HepG2 (cell line): ENCODE results near the gene STX10. TPM values are rescaled to one million over a fixed set of nuclear protein-coding genes. Genes with fewer than 3 reads are reported as not detected.

ENCODE experiments used
- BHLHE40 ChIP-seq: IDR thresholded peaks from 2 replicates; pipeline ENCODE4 v1.6.1; 2011; ENCODE audit warnings: low read length, improper control_type of control experiment
- CENPT ChIP-seq: sonication (generic); formaldehyde crosslinking; IDR thresholded peaks from 2 replicates; pipeline ENCODE4 v1.8.0; 2022; ENCODE audit warnings: low read depth, mild to moderate bottlenecking, moderate library complexity, missing genetic modification reagents
- DNMT3B ChIP-seq: conservative IDR thresholded peaks from 2 replicates; pipeline ENCODE4 v1.6.1; 2016; ENCODE audit warnings: missing biosample characterization, control low read depth
- ESRRA ChIP-seq: sonication (generic); formaldehyde crosslinking; IDR thresholded peaks from 2 replicates; pipeline ENCODE4 v1.5.1; 2020; ENCODE audit warnings: mild to moderate bottlenecking, low read depth, missing genetic modification reagents
- FOXA3 ChIP-seq: IDR thresholded peaks from 2 replicates; pipeline ENCODE4 v1.6.1; 2016; ENCODE audit warnings: missing genetic modification reagents, missing compliant biosample characterization
- HES4 ChIP-seq: sonication (generic); formaldehyde crosslinking; IDR thresholded peaks from 2 replicates; pipeline ENCODE4 v1.9.0; 2021; ENCODE audit warnings: mild to moderate bottlenecking, missing genetic modification reagents, borderline replicate concordance
- KLF12 ChIP-seq: sonication (generic); formaldehyde crosslinking; IDR thresholded peaks from 2 replicates; pipeline ENCODE4 v1.4.0; 2020; ENCODE audit warnings: missing genetic modification reagents, borderline replicate concordance
- MAFF ChIP-seq: IDR thresholded peaks from 2 replicates; pipeline ENCODE4 v1.6.1; 2011; ENCODE audit warnings: low read depth, low read length, improper control_type of control experiment
- MTF1 ChIP-seq: sonication (generic); formaldehyde crosslinking; IDR thresholded peaks from 2 replicates; pipeline ENCODE4 v1.5.0; 2020; ENCODE audit warnings: missing genetic modification reagents
- NCOR1 ChIP-seq: fragments of 200-600 bp; sonication (generic); IDR thresholded peaks from 2 replicates; pipeline ENCODE4 v1.7.0; 2017; ENCODE audit warnings: antibody characterized with exemption, low read length, borderline replicate concordance
- PHF20 ChIP-seq: sonication (generic); formaldehyde crosslinking; IDR thresholded peaks from 2 replicates; pipeline ENCODE4 v1.5.0; 2020; ENCODE audit warnings: mild to moderate bottlenecking, missing genetic modification reagents
- STAT5B ChIP-seq: sonication (generic); formaldehyde crosslinking; IDR thresholded peaks from 2 replicates; pipeline ENCODE4 v1.4.0; 2020; ENCODE audit warnings: missing genetic modification reagents
- TOPORS ChIP-seq: sonication (generic); formaldehyde crosslinking; IDR thresholded peaks from 2 replicates; pipeline ENCODE4 v1.8.0; 2023; ENCODE audit warnings: mild to moderate bottlenecking, missing genetic modification reagents
- ZC3H13 ChIP-seq: sonication (generic); formaldehyde crosslinking; IDR thresholded peaks from 2 replicates; pipeline ENCODE4 v1.8.1; 2023; ENCODE audit warnings: mild to moderate bottlenecking, missing genetic modification reagents, moderate library complexity
- ZFAT ChIP-seq: sonication (generic); formaldehyde crosslinking; conservative IDR thresholded peaks from 2 replicates; pipeline ENCODE4 v1.8.1; 2023; ENCODE audit warnings: missing genetic modification reagents, inconsistent platforms
- ZNF18 ChIP-seq: sonication (generic); formaldehyde crosslinking; IDR thresholded peaks from 2 replicates; pipeline ENCODE4 v1.8.0; 2022; ENCODE audit warnings: mild to moderate bottlenecking, missing genetic modification reagents; ENCODE audit not compliant: insufficient replicate concordance
- ZNF564 ChIP-seq: sonication (generic); formaldehyde crosslinking; IDR thresholded peaks from 2 replicates; pipeline ENCODE4 v1.8.1; 2023; ENCODE audit warnings: mild to moderate bottlenecking, missing genetic modification reagents
- ZNF589 ChIP-seq: sonication (generic); formaldehyde crosslinking; conservative IDR thresholded peaks from 2 replicates; pipeline ENCODE4 v1.8.0; 2022; ENCODE audit warnings: mild to moderate bottlenecking, moderate library complexity, missing genetic modification reagents
- ZNF598 ChIP-seq: sonication (generic); formaldehyde crosslinking; IDR thresholded peaks from 2 replicates; pipeline ENCODE4 v1.5.1; 2020; ENCODE audit warnings: mild to moderate bottlenecking, missing genetic modification reagents, borderline replicate concordance
- polyA plus RNA-seq, 8 experiments: library from polyadenylated mRNA; depleted of rRNA in 3 of 8; stranded (reverse) in 7 of 8; unstranded in 1 of 8; fragments of >200 nt; fragmentation: Illumina TruSeq in 4 of 8; extraction: Trizol in 4 of 8; gene quantifications; 2 replicates each; pipeline versions ENCODE4 v1.2.1 to v1.2.3, GENCODE V29; 2011 to 2016; ENCODE audit warnings: low read depth in 4 of 8, missing spikeins in 1 of 8, mixed read lengths in 1 of 8; ENCODE audit not compliant: insufficient read depth in 1 of 8
- total RNA-seq, 5 experiments: library from RNA; depleted of rRNA; stranded (reverse); fragments of >200 nt; fragmentation: Illumina TruSeq; extraction: Trizol; gene quantifications; 2 replicates each; pipeline ENCODE4 v1.2.3, GENCODE V29; 2016; ENCODE audit warnings: low read depth in 1 of 5
- TF ChIP-seq, protein P1 (sequence below), 2 experiments: sonication (generic) in 1 of 2; formaldehyde crosslinking in 1 of 2; IDR thresholded peaks; 2 replicates each; pipeline versions ENCODE4 v1.5.1 to v1.6.1; 2011 to 2020; ENCODE audit warnings: borderline replicate concordance in 1 of 2, low read depth in 1 of 2, low read length in 1 of 2, mild to moderate bottlenecking in 1 of 2, missing genetic modification reagents in 1 of 2, moderate library complexity in 1 of 2
- TF ChIP-seq, protein P2 (sequence below): sonication (generic); formaldehyde crosslinking; IDR thresholded peaks from 2 replicates; pipeline ENCODE4 v1.8.0; 2022; ENCODE audit warnings: mild to moderate bottlenecking, missing genetic modification reagents, borderline replicate concordance
- TF ChIP-seq, protein P3 (sequence below): sonication (generic); formaldehyde crosslinking; IDR thresholded peaks from 2 replicates; pipeline ENCODE4 v1.4.0; 2020; ENCODE audit warnings: missing genetic modification reagents, borderline replicate concordance

STX10 gene
- total and polyA plus RNA-seq, 2 of the 13 experiments (the other 11 are each of a cell fraction or from before 2014, with no cell fraction given): 47.9 to 66.4 TPM

- TF ChIP-seq, protein P1, sequence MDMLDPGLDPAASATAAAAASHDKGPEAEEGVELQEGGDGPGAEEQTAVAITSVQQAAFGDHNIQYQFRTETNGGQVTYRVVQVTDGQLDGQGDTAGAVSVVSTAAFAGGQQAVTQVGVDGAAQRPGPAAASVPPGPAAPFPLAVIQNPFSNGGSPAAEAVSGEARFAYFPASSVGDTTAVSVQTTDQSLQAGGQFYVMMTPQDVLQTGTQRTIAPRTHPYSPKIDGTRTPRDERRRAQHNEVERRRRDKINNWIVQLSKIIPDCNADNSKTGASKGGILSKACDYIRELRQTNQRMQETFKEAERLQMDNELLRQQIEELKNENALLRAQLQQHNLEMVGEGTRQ (IDR thresholded peaks at IDR 0.05; ENCODE audit: low read depth, low read length): no peak
- TF ChIP-seq, protein P1 (CRISPR knock-in tag; IDR thresholded peaks at IDR 0.05; ENCODE audit: borderline replicate concordance): no peak
- TF ChIP-seq ZNF564 (CRISPR knock-in tag) (no peak; the same call in 1 of the 2 replicates), MTF1 (no peak), ESRRA (peak; percentile 93), FOXA3 (peak; percentile 56; the same call in 1 of the 2 replicates), TOPORS (no peak), ZNF18 (CRISPR knock-in tag) (no peak), MAFF (no peak), BHLHE40 (no peak), HES4 (CRISPR knock-in tag) (no peak), ZFAT (no peak), ZNF598 (CRISPR knock-in tag) (no peak), DNMT3B (CRISPR knock-in tag) (no peak), ZC3H13 (CRISPR knock-in tag) (no peak), STAT5B (CRISPR knock-in tag) (no peak), ZNF589 (CRISPR knock-in tag) (no peak), KLF12 (no peak), CENPT (CRISPR knock-in tag) (no peak), NCOR1 (peak; percentile 24; the same call in 1 of the 2 replicates), PHF20 (no peak)
- TF ChIP-seq, protein P2, sequence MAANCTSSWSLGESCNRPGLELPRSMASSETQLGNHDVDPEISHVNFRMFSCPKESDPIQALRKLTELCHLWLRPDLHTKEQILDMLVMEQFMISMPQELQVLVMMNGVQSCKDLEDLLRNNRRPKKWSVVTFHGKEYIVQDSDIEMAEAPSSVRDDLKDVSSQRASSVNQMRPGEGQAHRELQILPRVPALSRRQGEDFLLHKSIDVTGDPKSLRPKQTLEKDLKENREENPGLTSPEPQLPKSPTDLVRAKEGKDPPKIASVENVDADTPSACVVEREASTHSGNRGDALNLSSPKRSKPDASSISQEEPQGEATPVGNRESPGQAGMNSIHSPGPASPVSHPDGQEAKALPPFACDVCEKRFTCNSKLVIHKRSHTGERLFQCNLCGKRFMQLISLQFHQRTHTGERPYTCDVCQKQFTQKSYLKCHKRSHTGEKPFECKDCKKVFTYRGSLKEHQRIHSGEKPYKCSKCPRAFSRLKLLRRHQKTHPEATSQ (CRISPR knock-in tag): no peak
- TF ChIP-seq, protein P3, sequence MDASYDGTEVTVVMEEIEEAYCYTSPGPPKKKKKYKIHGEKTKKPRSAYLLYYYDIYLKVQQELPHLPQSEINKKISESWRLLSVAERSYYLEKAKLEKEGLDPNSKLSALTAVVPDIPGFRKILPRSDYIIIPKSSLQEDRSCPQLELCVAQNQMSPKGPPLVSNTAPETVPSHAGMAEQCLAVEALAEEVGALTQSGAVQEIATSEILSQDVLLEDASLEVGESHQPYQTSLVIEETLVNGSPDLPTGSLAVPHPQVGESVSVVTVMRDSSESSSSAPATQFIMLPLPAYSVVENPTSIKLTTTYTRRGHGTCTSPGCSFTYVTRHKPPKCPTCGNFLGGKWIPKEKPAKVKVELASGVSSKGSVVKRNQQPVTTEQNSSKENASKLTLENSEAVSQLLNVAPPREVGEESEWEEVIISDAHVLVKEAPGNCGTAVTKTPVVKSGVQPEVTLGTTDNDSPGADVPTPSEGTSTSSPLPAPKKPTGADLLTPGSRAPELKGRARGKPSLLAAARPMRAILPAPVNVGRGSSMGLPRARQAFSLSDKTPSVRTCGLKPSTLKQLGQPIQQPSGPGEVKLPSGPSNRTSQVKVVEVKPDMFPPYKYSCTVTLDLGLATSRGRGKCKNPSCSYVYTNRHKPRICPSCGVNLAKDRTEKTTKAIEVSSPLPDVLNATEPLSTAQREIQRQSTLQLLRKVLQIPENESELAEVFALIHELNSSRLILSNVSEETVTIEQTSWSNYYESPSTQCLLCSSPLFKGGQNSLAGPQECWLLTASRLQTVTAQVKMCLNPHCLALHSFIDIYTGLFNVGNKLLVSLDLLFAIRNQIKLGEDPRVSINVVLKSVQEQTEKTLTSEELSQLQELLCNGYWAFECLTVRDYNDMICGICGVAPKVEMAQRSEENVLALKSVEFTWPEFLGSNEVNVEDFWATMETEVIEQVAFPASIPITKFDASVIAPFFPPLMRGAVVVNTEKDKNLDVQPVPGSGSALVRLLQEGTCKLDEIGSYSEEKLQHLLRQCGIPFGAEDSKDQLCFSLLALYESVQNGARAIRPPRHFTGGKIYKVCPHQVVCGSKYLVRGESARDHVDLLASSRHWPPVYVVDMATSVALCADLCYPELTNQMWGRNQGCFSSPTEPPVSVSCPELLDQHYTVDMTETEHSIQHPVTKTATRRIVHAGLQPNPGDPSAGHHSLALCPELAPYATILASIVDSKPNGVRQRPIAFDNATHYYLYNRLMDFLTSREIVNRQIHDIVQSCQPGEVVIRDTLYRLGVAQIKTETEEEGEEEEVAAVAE: no peak
Observed at GRCh38 chr19:13128583-13128982, 21.6 kb downstream of the STX10 start (continued).
